ENCODE results near the gene TUBG1.

Gene TUBG1

DNA sequence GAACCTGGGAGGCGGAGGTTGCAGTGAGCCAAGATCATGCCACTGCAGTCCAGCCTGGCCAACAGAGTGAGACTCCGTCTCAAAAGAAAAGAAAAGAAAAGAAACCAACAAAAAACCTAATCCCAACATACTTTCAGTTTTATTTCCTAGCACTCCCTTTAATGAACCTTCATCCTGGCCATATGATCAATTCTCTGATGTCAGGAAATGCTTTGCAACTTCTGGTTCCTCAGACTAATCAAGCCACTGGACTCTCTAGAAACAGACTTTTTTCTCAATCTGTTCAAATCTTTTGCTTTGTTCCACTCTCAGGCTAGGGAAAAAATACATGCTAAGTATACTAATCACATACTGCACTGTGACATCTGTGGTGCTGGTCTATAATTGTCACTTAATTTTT is 18.6 kb upstream of the TUBG1 start (continued):
- no peak for TF ChIP-seq RARB (CRISPR knock-in tag; IDR thresholded peaks at IDR 0.05)

DNA sequence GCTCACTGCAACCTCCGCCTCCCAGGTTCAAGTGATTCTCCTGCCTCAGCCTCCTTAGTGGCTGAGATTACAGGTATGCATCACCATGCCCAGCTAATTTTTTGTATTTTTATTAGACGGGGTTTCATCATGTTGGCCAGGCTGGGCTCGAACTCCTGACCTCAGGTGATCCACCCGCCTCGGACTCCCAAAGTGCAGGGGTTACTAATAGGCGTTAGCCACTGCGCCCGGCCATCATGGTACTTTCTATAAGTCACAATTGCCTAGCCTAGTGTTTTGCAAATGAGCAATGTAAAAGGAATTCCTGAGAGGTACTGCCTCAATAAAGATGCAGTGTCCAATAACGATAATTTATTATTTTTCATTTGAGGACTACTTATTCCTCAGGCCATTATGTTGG is 18.1 kb upstream of the TUBG1 start:
- no peak for ATAC-seq

DNA sequence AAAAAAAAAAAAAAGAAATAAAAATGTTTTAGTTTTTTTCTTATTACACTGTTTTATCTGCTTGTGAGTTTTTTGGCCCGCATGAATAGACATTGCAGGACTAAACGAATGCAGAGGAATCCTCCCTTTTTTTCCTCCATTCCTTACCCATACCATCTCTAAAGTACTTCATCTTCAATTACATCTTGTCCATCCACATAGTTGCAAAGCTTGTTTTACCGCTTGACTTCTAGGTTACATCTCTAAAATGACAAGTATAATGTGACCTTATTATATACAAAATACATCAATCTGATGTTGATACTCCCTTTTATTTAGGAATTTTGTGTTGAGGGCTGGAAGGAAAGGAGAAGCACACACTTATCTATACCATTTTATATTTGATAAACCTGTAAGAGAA is 13.1 kb upstream of the TUBG1 start:
- TF ChIP-seq, protein P1, sequence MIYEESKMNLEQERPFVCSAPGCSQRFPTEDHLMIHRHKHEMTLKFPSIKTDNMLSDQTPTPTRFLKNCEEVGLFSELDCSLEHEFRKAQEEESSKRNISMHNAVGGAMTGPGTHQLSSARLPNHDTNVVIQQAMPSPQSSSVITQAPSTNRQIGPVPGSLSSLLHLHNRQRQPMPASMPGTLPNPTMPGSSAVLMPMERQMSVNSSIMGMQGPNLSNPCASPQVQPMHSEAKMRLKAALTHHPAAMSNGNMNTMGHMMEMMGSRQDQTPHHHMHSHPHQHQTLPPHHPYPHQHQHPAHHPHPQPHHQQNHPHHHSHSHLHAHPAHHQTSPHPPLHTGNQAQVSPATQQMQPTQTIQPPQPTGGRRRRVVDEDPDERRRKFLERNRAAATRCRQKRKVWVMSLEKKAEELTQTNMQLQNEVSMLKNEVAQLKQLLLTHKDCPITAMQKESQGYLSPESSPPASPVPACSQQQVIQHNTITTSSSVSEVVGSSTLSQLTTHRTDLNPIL (CRISPR knock-in tag; IDR thresholded peaks at IDR 0.05; ENCODE audit: low read depth): no peak
- TF ChIP-seq, protein P2, sequence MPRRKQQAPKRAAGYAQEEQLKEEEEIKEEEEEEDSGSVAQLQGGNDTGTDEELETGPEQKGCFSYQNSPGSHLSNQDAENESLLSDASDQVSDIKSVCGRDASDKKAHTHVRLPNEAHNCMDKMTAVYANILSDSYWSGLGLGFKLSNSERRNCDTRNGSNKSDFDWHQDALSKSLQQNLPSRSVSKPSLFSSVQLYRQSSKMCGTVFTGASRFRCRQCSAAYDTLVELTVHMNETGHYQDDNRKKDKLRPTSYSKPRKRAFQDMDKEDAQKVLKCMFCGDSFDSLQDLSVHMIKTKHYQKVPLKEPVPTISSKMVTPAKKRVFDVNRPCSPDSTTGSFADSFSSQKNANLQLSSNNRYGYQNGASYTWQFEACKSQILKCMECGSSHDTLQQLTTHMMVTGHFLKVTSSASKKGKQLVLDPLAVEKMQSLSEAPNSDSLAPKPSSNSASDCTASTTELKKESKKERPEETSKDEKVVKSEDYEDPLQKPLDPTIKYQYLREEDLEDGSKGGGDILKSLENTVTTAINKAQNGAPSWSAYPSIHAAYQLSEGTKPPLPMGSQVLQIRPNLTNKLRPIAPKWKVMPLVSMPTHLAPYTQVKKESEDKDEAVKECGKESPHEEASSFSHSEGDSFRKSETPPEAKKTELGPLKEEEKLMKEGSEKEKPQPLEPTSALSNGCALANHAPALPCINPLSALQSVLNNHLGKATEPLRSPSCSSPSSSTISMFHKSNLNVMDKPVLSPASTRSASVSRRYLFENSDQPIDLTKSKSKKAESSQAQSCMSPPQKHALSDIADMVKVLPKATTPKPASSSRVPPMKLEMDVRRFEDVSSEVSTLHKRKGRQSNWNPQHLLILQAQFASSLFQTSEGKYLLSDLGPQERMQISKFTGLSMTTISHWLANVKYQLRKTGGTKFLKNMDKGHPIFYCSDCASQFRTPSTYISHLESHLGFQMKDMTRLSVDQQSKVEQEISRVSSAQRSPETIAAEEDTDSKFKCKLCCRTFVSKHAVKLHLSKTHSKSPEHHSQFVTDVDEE (CRISPR knock-in tag; IDR thresholded peaks at IDR 0.05): no peak
- TF ChIP-seq ESRRG (CRISPR knock-in tag; IDR thresholded peaks at IDR 0.05) (no peak), ARNTL (CRISPR knock-in tag; IDR thresholded peaks at IDR 0.05; ENCODE audit: borderline replicate concordance, low read depth) (no peak), ISL1 (CRISPR knock-in tag; IDR thresholded peaks at IDR 0.05) (no peak), TCF4 (CRISPR knock-in tag; IDR thresholded peaks at IDR 0.05; ENCODE audit: borderline replicate concordance) (no peak), ZNF8 (CRISPR knock-in tag; IDR thresholded peaks at IDR 0.05) (no peak), CSDC2 (CRISPR knock-in tag; IDR thresholded peaks at IDR 0.05) (no peak), RARB (CRISPR knock-in tag; IDR thresholded peaks at IDR 0.05) (no peak), BACH2 (CRISPR knock-in tag; IDR thresholded peaks at IDR 0.05; ENCODE audit: borderline replicate concordance) (no peak)
- TF ChIP-seq, protein P3, sequence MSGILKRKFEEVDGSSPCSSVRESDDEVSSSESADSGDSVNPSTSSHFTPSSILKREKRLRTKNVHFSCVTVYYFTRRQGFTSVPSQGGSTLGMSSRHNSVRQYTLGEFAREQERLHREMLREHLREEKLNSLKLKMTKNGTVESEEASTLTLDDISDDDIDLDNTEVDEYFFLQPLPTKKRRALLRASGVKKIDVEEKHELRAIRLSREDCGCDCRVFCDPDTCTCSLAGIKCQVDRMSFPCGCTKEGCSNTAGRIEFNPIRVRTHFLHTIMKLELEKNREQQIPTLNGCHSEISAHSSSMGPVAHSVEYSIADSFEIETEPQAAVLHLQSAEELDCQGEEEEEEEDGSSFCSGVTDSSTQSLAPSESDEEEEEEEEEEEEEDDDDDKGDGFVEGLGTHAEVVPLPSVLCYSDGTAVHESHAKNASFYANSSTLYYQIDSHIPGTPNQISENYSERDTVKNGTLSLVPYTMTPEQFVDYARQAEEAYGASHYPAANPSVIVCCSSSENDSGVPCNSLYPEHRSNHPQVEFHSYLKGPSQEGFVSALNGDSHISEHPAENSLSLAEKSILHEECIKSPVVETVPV (CRISPR knock-in tag; IDR thresholded peaks at IDR 0.05): no peak
- TF ChIP-seq, protein P4, sequence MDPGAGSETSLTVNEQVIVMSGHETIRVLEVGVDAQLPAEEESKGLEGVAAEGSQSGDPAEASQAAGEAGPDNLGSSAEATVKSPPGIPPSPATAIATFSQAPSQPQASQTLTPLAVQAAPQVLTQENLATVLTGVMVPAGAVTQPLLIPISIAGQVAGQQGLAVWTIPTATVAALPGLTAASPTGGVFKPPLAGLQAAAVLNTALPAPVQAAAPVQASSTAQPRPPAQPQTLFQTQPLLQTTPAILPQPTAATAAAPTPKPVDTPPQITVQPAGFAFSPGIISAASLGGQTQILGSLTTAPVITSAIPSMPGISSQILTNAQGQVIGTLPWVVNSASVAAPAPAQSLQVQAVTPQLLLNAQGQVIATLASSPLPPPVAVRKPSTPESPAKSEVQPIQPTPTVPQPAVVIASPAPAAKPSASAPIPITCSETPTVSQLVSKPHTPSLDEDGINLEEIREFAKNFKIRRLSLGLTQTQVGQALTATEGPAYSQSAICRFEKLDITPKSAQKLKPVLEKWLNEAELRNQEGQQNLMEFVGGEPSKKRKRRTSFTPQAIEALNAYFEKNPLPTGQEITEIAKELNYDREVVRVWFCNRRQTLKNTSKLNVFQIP (CRISPR knock-in tag; IDR thresholded peaks at IDR 0.05; ENCODE audit: borderline replicate concordance, low read depth): no peak
- TF ChIP-seq, protein P5, sequence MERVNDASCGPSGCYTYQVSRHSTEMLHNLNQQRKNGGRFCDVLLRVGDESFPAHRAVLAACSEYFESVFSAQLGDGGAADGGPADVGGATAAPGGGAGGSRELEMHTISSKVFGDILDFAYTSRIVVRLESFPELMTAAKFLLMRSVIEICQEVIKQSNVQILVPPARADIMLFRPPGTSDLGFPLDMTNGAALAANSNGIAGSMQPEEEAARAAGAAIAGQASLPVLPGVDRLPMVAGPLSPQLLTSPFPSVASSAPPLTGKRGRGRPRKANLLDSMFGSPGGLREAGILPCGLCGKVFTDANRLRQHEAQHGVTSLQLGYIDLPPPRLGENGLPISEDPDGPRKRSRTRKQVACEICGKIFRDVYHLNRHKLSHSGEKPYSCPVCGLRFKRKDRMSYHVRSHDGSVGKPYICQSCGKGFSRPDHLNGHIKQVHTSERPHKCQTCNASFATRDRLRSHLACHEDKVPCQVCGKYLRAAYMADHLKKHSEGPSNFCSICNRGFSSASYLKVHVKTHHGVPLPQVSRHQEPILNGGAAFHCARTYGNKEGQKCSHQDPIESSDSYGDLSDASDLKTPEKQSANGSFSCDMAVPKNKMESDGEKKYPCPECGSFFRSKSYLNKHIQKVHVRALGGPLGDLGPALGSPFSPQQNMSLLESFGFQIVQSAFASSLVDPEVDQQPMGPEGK (CRISPR knock-in tag; IDR thresholded peaks at IDR 0.05; ENCODE audit: borderline replicate concordance): no peak
- no peak for ATAC-seq

More for the DNA sequence above, 18.1 kb upstream of the TUBG1 start:
- no peak for TF ChIP-seq RARB (CRISPR knock-in tag; IDR thresholded peaks at IDR 0.05)
- TF ChIP-seq ZFP30 (CRISPR knock-in tag; IDR thresholded peaks at IDR 0.05): no peak
- no peak for TF ChIP-seq ISL1 (CRISPR knock-in tag; IDR thresholded peaks at IDR 0.05)
- TF ChIP-seq PPARA (CRISPR knock-in tag; IDR thresholded peaks at IDR 0.05; ENCODE audit: borderline replicate concordance): no peak
- TF ChIP-seq TCF4 (CRISPR knock-in tag; IDR thresholded peaks at IDR 0.05; ENCODE audit: borderline replicate concordance): no peak
- TF ChIP-seq ZC3H10 (CRISPR knock-in tag; IDR thresholded peaks at IDR 0.05): no peak
- TF ChIP-seq, protein P1 (CRISPR knock-in tag; IDR thresholded peaks at IDR 0.05; ENCODE audit: low read depth): no peak
- TF ChIP-seq, protein P3 (CRISPR knock-in tag; IDR thresholded peaks at IDR 0.05): no peak
- TF ChIP-seq, protein P5 (CRISPR knock-in tag; IDR thresholded peaks at IDR 0.05; ENCODE audit: borderline replicate concordance): no peak
- no peak for TF ChIP-seq SNAI2 (CRISPR knock-in tag; IDR thresholded peaks at IDR 0.05)
- no peak for TF ChIP-seq OSR1 (CRISPR knock-in tag; IDR thresholded peaks at IDR 0.05)
- no peak for TF ChIP-seq GLIS3 (CRISPR knock-in tag; IDR thresholded peaks at IDR 0.05)

All from SK-N-SH treated with all-trans-retinoic acid at 6 μM for 48 hours (cell line).